GM12891 (cell line): ENCODE data around the gene RCBTB1.

Experiments
- DNase-seq: peaks from one replicate; pipeline ENCODE4 v3.0.0; 2011; ENCODE audit warnings: low spot score; ENCODE audit not compliant: insufficient read length
- FAIRE-seq: peaks from 2 replicates; lab custom pipeline; 2011; peaks lifted over from hg19 to GRCh38; lab: Jason Lieb, UNC
- PAX5 ChIP-seq: IDR thresholded peaks from 2 replicates; pipeline ENCODE4 v1.6.1; 2011; ENCODE audit warnings: low read length, moderate library complexity, mild to moderate bottlenecking; ENCODE audit not compliant: insufficient read depth, severe bottlenecking
- POLR2A ChIP-seq: IDR thresholded peaks from 2 replicates; pipeline ENCODE4 v1.6.1; 2011; ENCODE audit warnings: low read depth, low read length, control low read depth
- POLR2AphosphoS5 ChIP-seq: IDR thresholded peaks from 2 replicates; pipeline ENCODE4 v1.6.1; 2011; ENCODE audit warnings: low read depth, low read length, control low read depth
- POU2F2 ChIP-seq: IDR thresholded peaks from 2 replicates; pipeline ENCODE4 v1.6.1; 2011; ENCODE audit warnings: low read depth, mild to moderate bottlenecking, control low read depth, low read length, moderate library complexity
- SPI1 ChIP-seq: IDR thresholded peaks from 2 replicates; pipeline ENCODE4 v1.6.1; 2011; ENCODE audit warnings: low read depth, low read length, control low read depth
- TAF1 ChIP-seq: IDR thresholded peaks from 2 replicates; pipeline ENCODE4 v1.6.1; 2011; ENCODE audit warnings: low read depth, low read length, control low read depth

Gene RCBTB1

DNA sequence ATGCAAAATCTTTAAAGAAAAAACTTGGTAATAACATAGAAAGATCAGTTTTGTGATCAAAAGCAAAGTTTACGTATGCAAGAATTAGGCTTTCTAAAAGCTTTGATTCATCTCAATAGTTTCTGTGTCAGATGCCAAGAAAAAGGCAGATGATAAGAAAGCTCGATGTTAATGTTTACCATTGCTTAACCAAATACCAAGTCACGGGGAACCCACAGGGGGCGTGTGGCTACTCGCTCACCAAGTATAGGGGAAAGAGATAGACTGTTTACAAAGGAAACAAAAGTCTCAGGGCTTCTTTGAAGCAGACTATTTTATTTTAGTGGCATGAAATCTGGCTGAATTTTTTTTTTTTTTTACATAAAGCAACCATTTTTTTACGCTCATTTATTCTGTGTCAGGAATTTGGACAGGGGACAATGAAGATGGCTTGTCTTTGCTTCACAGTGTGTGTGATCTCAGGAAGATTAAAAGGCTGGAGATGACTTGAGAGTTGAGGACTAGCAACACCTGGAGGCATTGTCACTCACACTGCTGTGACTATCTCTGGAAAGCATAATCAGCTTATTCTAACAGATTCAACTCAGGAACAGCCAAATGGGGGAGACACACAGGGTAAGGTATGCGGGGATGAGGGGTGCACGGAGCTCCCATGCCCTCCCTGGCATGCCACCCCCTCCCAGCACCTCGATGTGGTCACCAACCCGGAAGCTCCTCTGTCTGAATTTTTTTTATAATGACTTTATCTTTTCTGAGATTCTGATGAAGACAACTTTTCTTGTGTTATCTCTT is 24.9 kb downstream of the RCBTB1 start:
- FAIRE-seq (no peak), DNase-seq (no peak)
- TF ChIP-seq POU2F2 (no peak), TAF1 (no peak), POLR2A (no peak), POLR2AphosphoS5 (no peak), SPI1 (no peak), PAX5 (no peak)

GRCh38 chr13:49559006-49559405 is 26.4 kb downstream of the RCBTB1 start:
- TF ChIP-seq TAF1: no peak
- no peak for TF ChIP-seq POU2F2
- no peak for TF ChIP-seq SPI1
- no peak for TF ChIP-seq PAX5
- TF ChIP-seq POLR2AphosphoS5: no peak
- no peak for TF ChIP-seq POLR2A
- no peak for FAIRE-seq
- no peak for DNase-seq

DNA sequence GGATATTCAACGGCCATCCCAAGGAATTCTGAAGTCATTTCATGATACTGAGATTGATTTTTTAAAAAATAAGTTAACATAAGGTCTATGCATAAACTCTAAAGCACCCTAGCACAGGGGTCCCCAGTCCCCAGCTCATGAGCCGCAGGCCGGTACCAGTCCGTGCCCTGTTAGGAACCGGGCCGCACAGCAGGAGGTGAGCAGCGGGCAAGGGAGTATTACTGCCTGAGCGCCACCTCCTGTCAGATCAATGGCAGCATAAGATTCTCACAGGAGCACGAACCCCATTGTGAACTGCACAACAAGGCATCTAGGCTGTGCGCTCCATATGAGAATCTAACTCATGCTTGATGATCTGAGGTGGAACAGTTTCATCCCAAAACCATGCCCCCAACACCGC is 31.0 kb downstream of the RCBTB1 start:
- no peak for FAIRE-seq
- no peak for TF ChIP-seq POLR2AphosphoS5
- no peak for TF ChIP-seq TAF1
- no peak for TF ChIP-seq POU2F2
- no peak for TF ChIP-seq SPI1
- no peak for TF ChIP-seq POLR2A

GRCh38 chr13:49553888-49554287 is 31.5 kb downstream of the RCBTB1 start:
- DNase-seq (no peak), FAIRE-seq (no peak)
- TF ChIP-seq TAF1: no peak

More for the DNA sequence above, 31.0 kb downstream of the RCBTB1 start:
- no peak for DNase-seq

DNA sequence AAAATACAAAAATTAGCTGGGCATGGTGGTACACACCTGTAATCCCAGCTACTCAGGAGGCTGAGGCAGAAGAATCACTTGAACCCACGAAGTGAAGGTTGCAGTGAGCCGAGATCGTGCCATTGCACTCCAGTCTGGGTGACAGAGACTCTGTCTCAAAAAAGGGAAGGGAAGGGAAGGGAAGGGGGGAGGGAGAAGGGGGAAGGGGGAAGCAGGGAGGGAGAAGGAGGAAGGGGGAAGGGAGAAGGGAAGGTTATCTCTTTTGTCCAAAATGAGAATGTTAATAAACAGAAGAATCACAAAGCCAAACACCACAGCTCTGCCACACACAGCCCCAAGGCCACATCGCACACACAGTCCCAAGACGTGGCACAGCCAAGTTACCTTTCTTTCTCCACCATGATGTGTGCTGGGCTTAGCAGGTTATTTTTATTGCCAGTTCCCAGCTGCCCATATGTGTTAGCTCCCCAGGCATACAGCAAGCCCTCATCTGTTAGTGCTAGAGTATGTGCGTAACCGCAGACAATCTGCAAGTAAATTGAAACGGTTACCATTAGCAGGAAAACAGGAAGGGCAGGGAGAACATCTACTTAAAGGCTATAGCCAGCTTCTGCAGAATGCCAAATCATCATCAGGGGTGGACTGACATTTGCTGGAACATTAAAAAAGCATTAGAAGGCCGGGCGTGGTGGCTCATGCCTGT is 34.3 kb downstream of the RCBTB1 start:
- FAIRE-seq (no peak), DNase-seq (no peak)
- TF ChIP-seq POLR2A (no peak), TAF1 (no peak), POLR2AphosphoS5 (no peak), PAX5 (no peak), POU2F2 (no peak), SPI1 (no peak)

DNA sequence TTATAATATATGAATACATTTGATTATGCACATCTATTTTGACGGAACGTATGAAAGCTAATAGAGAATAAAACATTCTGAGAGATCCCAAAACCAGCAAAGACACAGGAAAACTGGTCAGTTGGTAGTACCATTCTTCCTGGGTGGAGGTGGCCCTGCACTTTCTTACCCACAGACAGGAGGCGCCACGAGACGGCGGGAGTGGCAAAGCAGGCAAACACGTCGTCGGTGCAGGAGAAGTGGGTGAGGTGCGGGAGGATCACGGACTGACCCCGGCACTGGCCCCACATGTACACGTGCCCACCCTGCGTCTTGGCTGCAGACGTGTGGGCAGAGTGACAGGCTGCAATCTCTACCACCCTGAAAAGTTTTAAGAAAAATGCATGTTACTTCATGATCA is 36.1 kb downstream of the RCBTB1 start:
- FAIRE-seq (no peak), DNase-seq (no peak)
- TF ChIP-seq POLR2AphosphoS5 (no peak), PAX5 (no peak), POLR2A (no peak), POU2F2 (no peak), SPI1 (no peak), TAF1 (no peak)

GRCh38 chr13:49546561-49546960 is 38.8 kb downstream of the RCBTB1 start:
- FAIRE-seq: no peak
- no peak for TF ChIP-seq PAX5
- no peak for DNase-seq

DNA sequence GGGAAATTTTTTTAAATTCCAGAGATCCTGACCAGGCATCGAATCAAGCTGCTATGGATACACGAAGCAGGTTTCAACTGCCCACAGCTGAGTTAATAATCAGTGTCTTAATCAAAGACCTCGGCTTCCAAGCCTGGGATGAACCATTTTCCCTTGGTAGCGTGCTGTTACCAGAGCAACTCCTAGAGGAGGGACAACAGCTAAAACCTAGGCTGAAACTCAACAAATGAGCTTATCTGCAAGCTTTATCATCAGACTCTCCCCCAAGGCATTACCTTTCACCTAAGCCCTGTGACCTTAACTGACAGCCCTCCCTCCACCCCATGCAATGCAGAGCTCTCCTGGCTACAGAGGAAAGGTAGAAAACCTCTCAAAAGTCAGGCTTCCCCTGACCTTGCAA is 39.7 kb downstream of the RCBTB1 start:
- DNase-seq (no peak), FAIRE-seq (no peak)
- TF ChIP-seq POLR2A (no peak), POLR2AphosphoS5 (no peak)

DNA sequence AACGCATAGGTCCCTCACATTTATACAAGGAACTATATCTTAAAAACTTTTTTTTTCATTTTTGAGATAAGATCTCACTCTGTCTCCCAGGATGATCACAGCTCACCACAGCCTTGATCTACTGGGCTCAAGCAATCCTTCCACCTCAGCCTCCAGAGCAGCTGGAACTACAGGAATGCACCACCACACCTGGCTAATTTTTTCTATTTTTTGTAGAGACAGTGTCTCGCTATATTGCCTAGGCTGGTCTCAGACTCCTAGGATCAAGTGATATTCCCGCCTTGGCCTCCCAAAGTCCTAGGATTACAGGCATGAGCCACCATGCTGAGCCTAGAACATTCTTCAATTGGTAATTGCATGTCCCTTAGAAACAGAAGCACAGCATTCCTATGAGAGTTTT is 41.7 kb downstream of the RCBTB1 start:
- FAIRE-seq (no peak), DNase-seq (no peak)
- no peak for TF ChIP-seq SPI1
- TF ChIP-seq POU2F2: no peak
- no peak for TF ChIP-seq POLR2A
- no peak for TF ChIP-seq PAX5
- TF ChIP-seq TAF1: no peak
- no peak for TF ChIP-seq POLR2AphosphoS5

DNA sequence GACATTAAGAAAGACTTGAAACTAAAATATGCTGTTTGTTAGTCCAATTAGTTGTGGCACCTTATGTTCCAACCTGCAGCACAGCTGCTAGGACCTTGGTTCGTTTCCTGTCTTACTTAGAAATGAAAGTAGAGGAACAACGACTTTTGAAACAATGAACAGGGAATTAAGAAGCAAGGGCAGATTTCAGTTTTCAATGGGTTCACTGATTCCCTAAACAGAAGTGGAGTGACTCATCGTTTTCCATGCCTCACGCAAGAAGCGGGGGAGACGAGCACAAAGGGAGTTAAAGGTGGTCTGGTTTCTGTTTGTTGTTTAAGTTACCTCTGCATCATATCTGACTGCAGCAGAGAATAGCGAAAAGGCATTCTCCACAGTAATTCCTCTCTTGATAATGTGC is 44.8 kb downstream of the RCBTB1 start:
- no peak for TF ChIP-seq SPI1
- peak; percentile 30; the same call in 1 of the 2 replicates for TF ChIP-seq POLR2A
- FAIRE-seq: no peak
- no peak for DNase-seq

DNA sequence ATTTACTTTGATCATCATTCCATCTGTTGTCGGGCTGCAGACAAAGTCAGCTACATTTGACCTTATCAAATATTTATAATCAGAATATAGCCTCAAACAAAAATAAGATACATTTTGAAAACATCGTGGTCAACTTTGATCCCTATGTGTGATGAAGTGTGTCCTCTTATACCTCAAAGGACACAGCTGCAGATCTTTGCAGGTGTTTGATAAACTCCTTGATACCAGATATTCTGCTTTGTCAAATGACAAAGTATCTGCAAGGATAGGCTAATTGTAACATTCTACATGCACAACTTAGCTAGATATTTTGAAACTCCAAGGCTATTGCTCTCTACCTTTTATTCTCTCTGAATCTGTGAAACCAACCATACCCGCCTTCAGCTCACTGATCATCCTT is 45.6 kb downstream of the RCBTB1 start:
- DNase-seq (no peak), FAIRE-seq (no peak)
- TF ChIP-seq POU2F2: no peak
- TF ChIP-seq TAF1: no peak
- no peak for TF ChIP-seq SPI1
- no peak for TF ChIP-seq PAX5
- TF ChIP-seq POLR2A: no peak
- no peak for TF ChIP-seq POLR2AphosphoS5
